ENCODE measurements around the gene DHRS7.

DNA sequence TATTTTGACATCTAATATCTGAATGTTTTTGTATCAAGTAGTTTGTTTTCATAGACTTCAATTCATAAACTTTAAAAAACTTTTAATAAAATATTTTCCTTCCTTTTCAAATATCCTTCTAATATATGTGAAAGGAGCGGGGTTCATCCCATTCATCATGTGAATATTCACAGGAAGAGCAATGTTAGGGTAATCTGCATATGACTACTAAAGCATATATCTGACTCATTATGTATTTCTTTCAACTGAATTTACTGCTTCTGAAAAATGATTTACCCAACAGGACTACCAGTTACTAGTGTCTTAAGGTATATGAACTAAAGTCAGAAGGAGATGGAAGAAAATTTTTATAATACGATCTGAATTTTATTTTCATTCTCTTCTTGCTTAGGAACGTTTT lies 30.5 kb downstream of the DHRS7 start:
- TF ChIP-seq RAD21 (conservative IDR thresholded peaks at IDR 0.05 in 1 of 2, IDR thresholded peaks at IDR 0.05 in 1 of 2) (no peak), POLR2A (IDR thresholded peaks at IDR 0.05; ENCODE audit: low read length) (no peak), HOXB5 (CRISPR knock-in tag; IDR thresholded peaks at IDR 0.05) (no peak), EP300 (IDR thresholded peaks at IDR 0.05) (no peak), KDM5A (IDR thresholded peaks at IDR 0.05) (no peak), JUNB (IDR thresholded peaks at IDR 0.05) (no peak), RARB (CRISPR knock-in tag; IDR thresholded peaks at IDR 0.05) (no peak), REST (IDR thresholded peaks at IDR 0.05) (no peak), USF2 (IDR thresholded peaks at IDR 0.05) (no peak), RFX5 (IDR thresholded peaks at IDR 0.05) (no peak), EHMT2 (IDR thresholded peaks at IDR 0.05; ENCODE audit: low read depth) (no peak)
- TF ChIP-seq, protein P1, sequence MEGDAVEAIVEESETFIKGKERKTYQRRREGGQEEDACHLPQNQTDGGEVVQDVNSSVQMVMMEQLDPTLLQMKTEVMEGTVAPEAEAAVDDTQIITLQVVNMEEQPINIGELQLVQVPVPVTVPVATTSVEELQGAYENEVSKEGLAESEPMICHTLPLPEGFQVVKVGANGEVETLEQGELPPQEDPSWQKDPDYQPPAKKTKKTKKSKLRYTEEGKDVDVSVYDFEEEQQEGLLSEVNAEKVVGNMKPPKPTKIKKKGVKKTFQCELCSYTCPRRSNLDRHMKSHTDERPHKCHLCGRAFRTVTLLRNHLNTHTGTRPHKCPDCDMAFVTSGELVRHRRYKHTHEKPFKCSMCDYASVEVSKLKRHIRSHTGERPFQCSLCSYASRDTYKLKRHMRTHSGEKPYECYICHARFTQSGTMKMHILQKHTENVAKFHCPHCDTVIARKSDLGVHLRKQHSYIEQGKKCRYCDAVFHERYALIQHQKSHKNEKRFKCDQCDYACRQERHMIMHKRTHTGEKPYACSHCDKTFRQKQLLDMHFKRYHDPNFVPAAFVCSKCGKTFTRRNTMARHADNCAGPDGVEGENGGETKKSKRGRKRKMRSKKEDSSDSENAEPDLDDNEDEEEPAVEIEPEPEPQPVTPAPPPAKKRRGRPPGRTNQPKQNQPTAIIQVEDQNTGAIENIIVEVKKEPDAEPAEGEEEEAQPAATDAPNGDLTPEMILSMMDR (IDR thresholded peaks at IDR 0.05), result no peak
- TF ChIP-seq, protein P2, sequence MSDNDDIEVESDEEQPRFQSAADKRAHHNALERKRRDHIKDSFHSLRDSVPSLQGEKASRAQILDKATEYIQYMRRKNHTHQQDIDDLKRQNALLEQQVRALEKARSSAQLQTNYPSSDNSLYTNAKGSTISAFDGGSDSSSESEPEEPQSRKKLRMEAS (IDR thresholded peaks at IDR 0.05), result no peak

Data from A549 (cell line).